GM11168 (cell line): ENCODE data around the gene NXF1.
"Not testable (repeated sequence)": the region's sequence is repeated elsewhere in the genome, so short reads cannot be mapped to it uniquely, and the experiment has no call there.

Experiments
- in situ Hi-C: fragments of 300-500 bp; cut with MboI; formaldehyde crosslinking; loops from one replicate; pipeline ENCODE4 v1.12.0; 2022; ENCODE audit warnings: low sequenced_read_pairs; ENCODE audit not compliant: unreplicated experiment

The NXF1 gene

GRCh38 chr11:62805076-62805892 lies at the start of gene NXF1:
NXF1 (minus strand) TSS chr11:62805440; CDS start chr11:62805356, 84 bp downstream.
- in situ Hi-C loops, result no loop called here

GRCh38 chr11:62854013-62854824 lies 49.0 kb upstream of the NXF1 start:
- in situ Hi-C loops, result no loop called here

DNA sequence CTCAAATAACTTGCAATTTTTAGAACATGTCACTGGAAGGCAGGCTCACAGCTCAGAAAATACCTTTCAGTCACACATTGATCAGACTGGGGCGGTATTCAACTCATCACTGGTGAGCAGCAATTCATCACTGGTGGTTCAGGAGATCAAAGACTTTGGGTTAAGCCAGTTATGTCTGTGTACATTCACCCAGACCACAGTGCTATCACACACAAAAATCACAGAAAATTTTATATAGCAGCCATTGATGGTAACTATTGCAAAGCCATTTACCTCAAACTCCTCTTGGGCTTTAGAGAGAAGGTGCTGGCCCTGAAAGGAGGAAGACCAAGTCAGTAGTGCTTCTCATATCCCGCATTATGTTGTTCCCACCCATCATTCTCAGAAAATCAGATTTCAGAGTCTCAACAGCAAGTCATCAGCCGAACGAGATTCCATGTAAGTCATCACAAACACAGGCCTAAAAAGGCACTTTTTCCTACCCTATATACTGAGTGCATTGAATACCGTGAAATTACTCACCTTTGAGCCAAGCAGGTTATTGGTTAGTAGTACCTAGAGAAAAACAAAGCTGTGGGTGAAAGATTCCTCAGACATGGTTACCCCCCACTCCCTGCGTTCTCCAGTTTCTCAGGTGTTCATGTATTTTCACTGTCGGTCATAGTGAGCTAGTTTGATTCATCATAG lies 48.2 kb upstream of the NXF1 start:
- in situ Hi-C loops, result no loop called here

- in situ Hi-C loops, result no loop called here
These were observed 47.4 kb upstream of the NXF1 start for GRCh38 chr11:62852523-62853188.

GRCh38 chr11:62851807-62852522 lies 46.7 kb upstream of the NXF1 start:
- in situ Hi-C loops, result no loop called here

- in situ Hi-C loops, result no loop called here
These were observed 45.9 kb upstream of the NXF1 start for GRCh38 chr11:62850911-62851806.

- in situ Hi-C loops, result no loop called here
These were observed 42.6 kb upstream of the NXF1 start for GRCh38 chr11:62847767-62848314.

- in situ Hi-C loops, result no loop called here
These were observed 40.9 kb upstream of the NXF1 start for GRCh38 chr11:62846177-62846576.

DNA sequence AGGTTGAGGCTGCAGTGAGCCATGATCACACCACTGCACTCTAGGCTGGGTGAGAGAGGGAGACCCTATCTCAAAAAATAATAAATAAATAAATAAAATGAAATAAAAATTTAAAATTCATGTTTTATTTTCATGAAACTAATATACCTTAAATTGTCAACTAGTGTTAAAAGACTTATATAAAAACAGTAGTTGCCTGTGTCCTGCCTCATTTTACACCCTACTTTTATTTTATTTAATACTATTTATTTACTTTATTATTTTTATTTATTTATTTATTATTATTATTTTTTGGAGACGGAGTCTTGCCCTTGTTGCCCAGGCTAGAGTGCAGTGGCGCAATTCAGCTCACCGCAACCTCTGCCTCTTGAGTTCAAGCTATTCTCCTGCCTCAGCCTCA lies 38.9 kb upstream of the NXF1 start:
- in situ Hi-C loops, result no loop called here

DNA sequence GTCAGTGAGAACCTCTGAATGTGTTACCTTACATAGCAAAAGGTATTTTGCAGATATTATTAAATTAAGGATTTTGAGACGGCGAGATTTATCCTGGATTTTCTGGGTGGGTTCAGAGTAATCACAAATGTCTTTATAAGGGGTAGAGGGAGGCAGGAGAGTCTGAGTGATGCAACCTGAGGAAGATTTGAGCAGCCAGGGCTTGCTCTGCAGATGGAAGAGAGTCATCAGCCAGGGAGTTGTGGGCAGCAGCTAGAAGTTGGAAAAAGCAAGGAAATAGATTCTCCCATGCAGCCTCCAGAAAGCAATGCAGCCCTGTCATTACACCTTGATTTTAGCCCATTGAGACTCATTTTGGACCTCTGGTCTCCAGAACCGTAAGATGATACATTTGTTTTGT lies 38.2 kb upstream of the NXF1 start:
- in situ Hi-C loops, result no loop called here

DNA sequence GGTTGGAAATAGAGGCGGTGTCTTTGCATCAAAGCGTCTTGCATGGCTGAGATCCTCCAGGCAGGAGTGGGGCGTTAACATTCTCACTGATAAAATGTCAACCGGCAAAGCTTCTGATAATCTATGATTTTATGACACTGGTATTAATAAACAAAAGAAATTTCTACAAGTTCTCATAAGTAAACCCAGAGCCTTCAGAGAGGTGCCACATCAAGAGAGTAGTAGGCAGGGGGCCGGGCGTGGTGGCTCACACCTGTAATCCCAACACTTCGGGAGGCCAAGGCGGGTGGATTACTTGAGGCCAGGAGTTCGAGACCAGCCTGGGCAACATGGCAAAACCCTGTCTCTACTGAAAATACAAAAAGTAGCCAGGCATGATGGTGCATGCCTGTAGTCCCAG lies 37.7 kb upstream of the NXF1 start:
- in situ Hi-C loops, result not testable (repeated sequence)

DNA sequence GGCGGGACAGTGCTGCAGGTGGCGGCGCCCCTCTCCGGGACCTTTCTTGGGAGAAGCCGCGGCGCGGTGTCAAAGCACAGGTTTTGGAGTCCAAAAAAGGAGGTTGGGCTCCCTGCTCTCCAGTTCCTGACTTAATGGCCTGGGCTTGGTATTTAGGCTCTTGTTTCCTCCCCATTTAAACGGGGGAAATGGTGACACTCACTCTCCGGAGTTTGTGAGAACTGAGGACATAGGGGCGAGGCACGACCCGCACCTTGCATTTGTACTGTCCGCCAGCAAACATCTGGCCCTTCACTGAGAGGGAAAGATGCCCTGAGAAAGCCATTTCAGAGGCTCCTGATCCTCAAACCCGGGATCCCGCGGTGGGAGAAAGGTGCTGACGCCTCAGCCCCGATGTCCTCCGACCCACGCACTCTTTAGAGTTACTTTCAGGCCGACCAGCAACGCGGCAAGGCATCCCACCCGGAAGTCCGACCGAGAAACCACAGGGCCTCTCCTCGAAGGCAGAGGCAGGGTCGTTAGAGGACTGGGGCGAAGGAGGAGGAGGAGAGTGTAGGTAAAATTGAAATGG lies 37.0 kb upstream of the NXF1 start:
- in situ Hi-C loops, result no loop called here

GRCh38 chr11:62841361-62842170 lies 36.3 kb upstream of the NXF1 start:
- in situ Hi-C loops, result no loop called here

- in situ Hi-C loops, result not testable (repeated sequence)
These were observed 35.6 kb upstream of the NXF1 start for GRCh38 chr11:62840721-62841360.

- in situ Hi-C loops, result no loop called here
These were observed 34.1 kb upstream of the NXF1 start, which contains the start of gene WDR74 for GRCh38 chr11:62839050-62839945. WDR74 (minus strand) TSS chr11:62839590; CDS start chr11:62839570, 20 bp downstream.

GRCh38 chr11:62835336-62835735 lies 30.1 kb upstream of the NXF1 start:
- in situ Hi-C loops, result no loop called here
